HG02642 (cell line): ENCODE results near the gene PTPRM.

Experiments used
- ATAC-seq: cut with Tn5 transposase; IDR thresholded peaks from one replicate; pipeline ENCODE4 v1.9.1; 2021; ENCODE audit warnings: mild to moderate bottlenecking; ENCODE audit not compliant: unreplicated experiment, poor library complexity

The PTPRM gene

DNA sequence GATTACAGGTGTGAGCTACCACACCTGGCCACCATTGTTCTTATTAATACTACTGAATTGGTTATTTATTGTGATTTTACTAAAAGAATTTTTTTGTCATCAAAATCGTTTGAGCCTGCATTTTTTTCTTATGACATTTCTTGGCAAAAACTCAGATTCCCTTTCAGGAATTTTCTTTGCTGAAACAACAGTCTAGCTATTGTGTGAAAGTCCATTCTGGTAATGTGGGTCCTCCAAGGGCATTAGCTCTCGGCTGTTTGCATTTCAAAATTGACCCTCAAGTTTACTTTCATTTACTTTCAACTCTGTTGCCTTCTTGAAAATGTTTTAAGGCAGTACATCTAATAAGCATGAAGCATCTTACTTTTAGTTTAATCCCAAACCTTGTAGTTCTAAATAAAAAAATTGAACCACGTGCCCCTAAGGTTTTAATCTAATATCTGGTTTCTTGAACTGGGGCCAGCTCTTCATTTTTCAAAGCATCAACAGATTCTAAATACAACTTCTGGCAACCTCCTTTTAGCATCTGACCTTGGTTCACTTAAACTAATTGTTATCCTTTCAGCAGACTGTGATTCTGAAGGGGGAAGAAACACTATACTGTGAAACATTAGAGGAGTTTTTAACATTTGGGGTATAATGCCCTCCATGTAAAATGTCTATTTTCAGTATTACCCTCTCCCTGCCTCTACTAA, 716.9 kb downstream of the PTPRM start:
- no peak for ATAC-seq

DNA sequence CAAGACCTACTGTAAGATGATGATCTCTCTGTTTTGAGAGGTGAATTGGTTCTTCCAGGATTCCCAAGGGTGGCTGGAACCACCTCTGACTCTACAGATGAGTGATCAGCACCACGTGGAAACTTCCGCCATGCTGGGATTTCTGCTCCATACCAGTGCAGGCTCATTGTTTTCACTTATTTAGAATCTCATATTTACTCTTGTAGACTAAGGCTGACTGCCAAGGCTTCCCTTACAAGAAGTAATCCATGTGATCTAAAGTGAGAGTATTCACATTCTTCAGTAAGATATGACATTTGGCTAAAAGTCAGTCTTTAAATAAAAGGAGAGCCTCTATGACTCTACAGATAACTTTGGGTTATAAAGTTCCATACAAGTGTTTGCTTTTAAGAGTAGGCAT, 719.2 kb downstream of the PTPRM start:
- no peak for ATAC-seq

DNA sequence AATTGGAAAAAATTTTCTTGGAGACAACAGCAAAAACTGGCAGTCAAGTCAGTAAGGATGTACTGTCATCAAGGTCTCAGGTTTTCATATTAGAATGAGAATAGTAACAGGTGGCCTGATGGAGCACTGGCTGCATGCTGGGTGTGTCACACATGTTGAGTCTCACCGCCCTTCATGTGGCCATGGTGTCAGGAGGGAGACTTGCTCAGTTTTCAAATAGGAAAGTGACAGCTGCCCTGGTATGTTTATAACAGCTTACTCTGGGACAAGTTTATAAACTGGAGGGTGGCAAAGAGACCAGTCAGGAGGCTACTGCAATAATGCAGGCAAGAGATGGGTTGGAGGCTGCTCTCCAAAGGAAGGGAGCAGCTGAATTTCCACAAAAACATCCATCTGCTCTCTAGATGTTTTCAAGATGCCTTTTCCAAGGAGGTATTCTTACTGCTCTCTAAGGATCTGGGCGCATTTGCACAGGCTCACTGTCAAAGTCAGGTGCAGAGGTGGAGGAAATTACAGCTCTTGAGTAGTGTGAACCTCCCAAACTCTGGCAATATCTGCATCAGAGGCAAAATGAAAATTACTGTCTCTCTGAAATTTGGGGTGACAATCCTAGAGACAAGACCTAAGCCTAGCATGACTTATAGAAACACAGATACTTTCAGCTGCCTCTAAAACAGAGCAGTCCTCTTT, 720.2 kb downstream of the PTPRM start:
- ATAC-seq = no peak

DNA sequence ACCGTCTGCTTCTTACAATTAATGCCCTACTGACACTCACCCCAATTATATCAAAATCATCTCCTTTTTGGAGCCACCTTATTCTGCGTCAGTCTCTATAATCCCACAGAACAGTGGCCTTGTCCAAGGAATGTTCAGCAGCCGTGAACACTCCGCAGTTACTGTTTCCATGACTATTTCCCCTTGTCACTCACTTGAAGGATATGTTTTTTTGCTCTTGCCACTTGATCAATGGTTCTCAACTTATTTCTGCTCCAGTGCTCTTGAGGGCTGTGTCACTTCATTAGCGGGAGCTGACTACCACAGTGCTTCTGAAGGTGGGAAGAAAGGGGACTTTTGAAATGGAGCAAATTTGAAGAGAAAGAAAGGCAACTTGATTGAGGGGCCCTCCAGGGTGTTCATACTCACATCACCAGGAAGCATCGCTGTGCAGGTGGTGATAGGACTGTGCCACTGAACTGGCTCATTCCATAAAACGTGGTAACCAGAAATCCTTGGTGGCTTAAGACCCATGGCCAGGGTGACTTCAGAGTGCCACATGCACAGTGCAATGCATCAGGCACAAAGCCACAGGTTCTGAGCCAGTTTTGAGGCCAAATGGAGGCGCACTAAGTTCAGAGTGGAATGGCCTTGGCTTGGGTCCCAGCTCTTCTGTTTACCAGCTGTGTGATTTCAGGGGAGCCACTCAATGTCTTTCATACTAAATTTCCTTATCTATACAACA, 721.5 kb downstream of the PTPRM start:
- ATAC-seq = no peak

DNA sequence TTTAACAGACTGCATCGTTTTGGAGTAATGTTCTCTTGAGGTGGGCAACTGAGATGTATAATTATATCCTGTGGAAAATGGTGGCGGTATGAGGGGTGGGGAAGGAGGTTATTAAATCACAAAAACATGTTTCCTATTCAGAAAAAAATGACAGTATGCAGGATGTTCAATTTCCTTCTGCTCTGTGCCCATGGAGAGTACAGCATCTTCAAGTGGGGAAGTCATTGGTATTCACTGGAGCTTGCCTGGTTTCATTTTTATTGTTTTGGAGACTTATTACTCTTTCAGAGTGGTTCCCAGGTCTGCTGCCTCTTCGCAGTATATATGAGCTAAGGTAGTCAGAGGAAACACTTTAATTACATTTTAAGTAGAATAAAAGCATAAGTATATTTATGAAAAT, 723.3 kb downstream of the PTPRM start:
- ATAC-seq = no peak

DNA sequence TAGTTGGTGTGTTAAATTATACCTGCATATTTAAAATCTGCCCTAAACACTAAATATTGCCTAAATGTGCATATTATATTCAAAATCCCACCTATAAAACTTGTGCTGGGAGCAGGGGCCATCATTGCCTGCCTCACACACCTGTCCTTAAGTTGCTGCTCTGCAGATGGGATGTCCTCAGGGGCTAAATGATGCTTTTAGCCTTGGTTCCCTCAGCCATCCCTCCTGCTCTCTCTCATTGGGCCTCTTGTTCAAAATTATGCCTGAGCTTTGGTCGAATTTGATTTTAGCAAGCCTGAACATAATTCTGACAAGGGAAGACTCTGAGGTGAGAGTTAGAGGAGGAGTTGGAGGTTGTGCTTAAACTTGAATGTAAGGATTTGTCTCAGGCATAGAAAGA, 723.8 kb downstream of the PTPRM start:
- no peak for ATAC-seq

DNA sequence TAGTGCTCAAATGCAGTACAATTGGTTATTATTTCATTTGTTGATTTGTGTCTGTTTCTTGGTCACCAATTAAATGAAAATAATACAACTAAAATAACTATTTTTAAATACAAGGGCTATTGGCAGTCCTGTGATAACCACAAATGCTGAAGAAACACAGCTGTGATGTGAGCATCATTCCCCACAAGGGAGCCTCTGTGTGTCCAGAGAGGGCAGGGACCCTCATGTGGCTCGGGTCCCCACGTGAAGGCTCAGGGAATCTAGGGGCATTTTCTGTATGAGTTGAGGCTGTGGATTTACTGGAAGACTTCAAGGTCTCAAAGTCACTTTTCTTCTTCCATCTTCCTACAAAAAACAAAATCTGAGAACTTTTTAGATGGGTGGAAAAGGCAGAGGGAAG, 726.1 kb downstream of the PTPRM start:
- ATAC-seq = no peak

DNA sequence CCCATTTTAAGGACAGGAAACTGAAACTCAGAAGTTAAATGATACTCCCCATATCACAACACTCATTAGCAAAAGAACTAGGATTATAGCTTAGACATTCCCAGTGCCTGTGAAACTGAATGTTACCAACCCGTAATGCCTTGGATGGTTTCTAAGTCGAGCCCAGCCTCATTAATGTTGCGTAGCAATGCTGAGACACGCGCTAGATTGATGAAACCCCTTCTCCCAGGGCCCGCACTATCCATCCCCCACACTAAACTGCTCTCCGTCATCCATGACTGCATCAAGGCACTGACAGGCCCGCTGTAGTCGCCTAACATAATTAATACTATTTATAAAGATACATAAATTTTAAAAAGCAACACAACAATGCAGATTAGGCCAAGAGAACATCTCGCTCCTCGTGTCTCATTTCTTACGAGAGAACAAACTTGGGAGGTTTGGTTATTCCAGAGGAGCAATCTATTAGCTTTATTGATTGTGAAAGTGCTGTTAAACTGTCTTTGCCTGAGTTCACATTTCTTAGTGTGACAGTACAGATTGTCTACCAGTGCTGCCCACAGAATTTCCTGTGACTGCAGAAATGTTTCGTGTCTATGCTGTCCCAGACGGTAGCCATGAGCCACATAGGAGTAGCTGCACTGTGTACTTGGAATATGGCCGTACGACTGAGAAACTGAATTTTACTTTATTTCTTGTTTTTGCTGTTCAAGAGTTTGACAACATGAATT, 729.9 kb downstream of the PTPRM start:
- ATAC-seq = no peak

DNA sequence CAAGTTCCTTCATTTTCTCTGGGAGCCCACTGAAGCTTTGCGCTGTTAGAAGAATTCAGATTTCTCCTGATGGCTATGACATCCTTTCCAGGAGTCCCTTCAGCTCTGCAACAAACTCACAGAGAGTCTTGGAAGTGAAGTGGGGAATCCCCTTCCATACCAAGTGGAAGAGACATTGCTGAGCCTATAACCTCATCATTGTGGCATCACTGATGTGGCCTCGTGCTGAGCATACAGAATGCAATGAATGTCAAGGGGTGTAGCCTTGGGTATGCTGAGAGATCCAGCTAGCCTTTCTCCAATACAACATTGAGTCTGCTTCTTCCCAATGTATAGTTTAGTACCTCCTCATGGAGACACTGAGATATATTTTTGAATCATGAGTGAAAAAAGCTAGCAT, 731.1 kb downstream of the PTPRM start:
- no peak for ATAC-seq

DNA sequence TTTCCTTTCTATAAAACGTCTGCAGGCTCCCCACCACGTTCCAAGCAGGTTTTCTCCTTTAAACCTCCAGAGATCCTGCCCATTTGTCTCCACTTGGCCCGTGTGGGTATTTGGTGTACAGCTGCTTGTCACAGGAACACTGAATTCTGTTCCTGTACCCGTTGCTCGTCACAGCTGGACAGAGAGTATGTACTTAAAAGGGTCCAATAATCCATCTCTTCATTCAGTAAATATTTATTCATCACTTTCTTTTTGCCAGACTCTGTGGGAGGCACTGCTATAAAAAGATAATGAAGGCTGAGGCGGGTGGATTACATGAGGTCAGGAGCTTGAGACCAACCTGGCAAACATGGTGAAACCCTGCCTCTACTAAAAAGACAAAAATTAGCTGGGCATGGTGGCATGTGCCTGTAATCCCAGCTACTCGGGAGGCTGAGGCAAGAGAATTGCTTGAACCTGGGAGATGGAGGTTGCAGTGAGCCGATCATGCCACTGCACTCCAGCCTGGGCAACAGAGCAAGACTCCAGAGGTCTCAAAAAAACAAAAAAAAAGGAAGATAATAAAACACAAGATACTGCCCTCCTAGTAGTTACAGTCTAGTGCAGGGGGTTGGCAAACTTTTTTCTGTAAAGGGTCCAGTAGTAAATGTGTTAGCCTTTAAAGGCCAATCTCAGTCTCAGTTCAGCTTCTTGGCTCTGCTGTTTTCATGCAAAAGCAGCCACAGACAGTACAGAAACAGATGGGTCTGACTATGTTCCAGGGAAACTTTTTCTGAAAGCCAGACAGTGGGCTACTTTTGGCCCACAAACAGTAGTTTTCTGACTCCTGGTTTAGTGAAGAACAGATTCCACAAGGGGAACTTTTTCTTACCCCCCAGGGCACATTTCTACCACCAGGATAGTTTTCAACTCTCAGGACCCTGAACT, 732.2 kb downstream of the PTPRM start:
- ATAC-seq = no peak

DNA sequence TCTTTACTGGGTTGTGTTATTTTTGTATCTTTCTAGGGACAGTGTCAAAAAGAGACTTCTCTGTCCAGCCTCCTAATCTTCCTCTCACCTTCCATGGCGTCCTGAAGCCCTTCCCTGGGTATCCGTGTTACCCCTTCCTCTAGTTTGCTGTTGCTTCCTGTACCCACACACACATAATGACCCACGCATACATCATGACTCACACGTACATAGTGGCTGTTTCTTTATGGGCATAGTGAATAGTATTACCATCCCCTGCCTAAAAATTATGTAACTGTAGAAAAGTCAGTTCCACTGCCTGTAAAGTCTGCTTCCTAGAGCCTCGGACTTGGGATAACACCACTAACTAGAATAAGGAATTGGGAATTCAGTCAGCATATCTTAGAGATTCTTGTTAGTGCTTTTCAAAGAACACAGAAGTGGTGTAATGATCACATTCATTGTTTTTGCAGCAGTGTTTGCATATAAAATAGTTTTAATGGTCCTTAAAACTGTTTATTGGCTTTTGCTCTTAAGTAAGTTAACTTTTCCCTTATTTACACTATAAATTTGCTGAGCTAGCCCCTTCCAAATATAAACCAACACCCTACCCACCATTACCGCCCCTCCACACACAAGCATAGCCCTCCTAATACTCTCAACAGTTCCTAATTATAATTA, 733.8 kb downstream of the PTPRM start:
- ATAC-seq = no peak

DNA sequence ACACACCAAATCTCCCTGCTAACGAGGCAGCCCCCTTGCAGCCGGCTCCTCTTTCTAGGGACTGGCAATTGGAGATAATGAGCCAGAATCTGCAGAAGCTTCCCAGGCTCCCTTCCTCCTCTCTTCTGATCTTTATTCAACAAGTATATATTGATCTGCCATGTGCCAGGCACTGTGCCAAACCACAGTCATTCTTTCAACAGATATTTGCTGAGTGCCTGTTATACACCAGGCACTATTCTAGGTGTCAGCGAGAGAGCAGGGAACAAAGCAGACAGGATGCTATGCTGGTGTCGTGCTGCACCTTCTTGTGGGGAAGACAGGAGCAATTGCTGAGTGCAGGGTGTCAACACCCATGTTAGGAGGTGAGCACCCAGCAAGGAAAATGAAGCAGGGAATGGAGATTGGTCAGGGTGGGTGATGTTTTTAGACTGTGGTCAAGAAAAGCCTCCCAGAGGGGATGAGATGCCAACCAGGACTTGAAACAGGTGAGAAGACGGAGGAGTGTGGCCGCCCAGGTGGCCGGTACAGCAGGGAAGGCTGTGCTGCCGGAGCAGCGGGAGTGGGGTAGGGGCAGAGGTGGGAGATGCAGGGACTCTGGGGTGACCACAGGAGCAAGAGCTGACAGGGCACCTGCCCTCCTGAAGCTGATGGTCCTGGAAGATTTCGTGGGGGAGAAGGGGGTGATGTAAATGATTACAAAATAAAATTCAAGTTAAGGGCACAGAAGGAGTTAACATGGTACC, 734.5 kb downstream of the PTPRM start:
- ATAC-seq = no peak

DNA sequence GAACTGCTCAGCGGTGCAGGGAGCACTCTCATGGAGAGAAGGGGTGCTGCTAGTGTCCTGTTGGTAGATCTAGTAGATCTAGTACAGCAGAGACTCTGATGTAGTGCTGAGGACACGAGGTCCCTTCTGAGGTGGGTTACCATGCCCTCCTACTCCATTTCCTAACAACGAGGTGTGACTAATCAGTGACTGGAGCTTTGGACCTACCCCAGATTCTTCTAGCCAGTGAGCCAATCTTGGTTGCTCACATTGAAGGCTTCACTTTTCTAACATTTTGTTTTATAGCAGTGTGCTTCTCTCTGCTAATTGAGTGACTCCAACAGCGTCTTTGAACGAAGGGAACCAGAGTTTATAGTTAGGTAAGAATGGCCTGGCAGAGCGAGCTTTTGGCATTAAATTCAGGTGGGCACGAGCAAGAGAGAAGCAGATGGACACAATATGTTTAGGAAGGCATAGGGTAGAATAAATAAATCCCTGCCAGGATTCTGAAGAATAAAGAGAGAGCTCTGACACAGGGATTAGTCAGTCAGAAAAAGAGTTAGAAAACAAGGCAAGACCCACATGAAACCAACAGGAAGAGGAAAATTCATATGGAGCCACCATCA, 736.1 kb downstream of the PTPRM start:
- ATAC-seq = no peak

DNA sequence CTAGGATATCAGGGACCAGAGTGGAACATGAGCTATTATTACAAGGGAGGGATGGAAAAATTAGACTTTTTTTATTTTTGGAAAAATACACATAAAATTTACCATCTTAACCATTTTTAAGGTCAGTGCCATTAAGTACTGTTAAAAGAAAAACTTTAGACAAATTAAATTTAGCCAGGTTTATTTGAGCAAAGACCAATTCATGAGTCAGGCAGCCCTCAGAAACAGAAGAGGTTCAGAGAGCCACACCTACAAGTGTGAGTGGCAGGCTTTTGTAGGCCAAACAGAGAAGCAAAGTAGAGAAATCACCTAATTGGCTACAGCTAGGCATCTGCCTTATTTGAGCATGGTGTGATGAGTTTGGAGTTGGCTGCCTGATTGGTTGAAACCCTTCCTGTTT, 740.8 kb downstream of the PTPRM start:
- ATAC-seq = no peak

DNA sequence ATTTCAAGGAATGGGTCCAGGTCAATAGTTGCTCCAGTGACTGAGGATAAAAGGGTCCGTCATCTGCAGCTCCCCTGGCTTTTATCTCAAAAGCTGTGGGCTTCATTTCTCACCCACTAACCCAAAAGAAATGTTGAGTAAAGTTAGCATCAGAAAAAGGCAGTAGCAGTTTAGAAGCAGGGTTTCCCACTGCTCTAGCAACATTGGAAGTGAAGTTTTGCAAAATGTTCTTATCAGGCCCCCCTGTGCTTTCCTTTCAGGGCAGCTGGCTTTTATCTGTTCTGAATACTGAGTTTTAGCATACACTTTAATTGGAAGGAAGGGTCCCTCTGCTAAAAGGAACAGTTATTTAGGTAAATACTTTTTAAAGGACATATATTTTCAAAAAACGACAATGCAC, 745.9 kb downstream of the PTPRM start:
- no peak for ATAC-seq

DNA sequence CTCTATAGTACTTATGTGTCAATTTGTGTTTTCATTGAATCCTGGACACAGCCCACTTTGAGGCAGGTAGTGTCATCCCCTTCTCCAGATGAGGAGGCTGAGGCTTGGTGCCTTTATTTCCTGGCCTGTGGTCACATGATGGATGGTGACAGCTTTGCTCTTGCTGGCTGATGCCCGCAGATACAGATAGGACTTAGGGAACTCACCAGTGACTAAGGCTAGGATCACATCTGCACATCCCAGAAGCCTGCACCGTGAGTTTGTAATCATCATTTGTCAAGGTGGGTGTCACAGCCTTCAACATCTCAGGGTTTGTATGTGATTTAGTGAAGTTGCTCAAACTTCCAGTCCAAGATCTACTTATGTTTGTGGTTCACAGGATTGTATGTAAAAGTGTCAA, 747.0 kb downstream of the PTPRM start:
- no peak for ATAC-seq

DNA sequence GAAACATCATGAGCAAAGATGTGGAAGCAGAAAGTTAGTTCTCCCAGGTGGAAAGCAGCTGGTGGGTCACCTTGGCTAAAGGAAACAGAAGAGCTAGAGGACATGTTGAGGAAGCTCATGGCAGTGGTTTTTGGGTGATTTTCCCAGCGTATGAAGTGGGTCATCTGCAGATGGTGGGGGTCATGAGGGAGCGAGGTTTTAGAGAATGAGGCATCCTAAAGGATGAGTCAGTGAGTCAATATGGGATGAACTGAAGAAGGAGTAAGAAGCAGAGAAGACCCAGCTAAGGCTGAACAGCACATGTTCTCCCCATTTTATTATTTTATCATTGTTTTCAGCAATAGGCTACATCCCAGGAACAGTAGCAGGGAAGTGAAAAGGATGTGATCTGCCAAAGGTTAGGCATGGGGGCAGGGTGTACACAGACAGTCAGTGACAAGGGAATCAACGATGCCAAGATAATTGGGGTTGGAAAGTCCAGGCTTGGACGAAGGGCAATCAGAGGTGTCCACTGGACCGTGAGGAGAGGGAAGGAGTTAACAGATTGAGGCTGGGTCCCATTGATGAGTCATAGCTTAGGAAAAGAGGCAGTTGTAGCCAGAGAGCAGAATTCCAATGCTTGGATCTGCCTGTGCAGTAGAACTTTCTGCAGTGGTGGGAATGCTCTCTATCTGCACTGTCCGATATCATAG, 752.8 kb downstream of the PTPRM start:
- ATAC-seq = no peak

DNA sequence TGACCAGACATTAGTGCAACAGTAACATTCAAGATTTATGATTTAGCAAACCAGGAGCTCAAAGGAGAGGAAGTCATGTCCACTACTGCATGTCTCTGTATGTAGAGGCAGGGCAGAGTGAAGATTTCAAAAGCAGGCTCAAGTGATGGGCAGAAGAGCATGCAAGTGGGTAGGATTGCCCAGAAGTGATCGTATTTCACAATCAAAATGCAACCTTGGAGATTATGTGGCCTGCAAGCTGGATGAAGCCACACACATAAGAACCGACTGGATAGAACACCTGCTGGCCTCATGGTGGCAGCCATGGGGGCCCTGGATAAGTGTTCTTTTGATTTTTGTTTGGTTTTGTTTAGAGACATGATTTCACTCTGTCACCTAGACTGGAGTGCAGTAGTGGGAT, 755.4 kb downstream of the PTPRM start:
- no peak for ATAC-seq
